ENCODE results near the gene RYK. TPM values are rescaled to one million over a fixed set of nuclear protein-coding genes. Genes with fewer than 3 reads are reported as not detected.

Gene RYK
- total RNA-seq, 1 experiment from 2014 or later = 55.2 TPM

DNA sequence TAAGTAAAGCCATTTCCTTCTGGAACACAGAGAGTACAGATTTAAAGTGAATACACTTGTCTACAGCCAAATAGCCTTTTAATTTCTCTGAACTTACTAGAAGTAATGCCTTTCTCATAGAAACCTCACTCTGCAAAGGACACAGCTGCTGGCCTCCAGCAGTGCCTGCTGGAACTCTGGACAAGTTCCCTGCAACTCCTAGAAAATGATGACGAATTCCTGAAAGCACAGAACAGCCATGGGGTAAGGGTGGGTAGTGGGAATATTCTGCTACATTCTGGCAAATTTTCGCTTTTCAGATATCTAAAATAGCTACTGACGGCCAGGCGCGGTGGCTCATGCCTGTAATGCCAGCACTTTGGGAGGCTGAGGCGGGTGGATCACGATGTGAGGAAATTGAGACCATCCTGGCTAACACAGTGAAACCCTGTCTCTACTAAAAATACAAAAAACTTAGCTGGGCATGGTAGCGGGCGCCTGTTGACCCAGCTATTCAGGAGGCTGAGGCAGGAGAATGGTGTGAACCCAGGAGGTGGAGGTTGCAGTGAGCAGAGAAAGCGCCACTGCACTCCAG, 34.4 kb downstream of the RYK start:
- ATAC-seq (no peak), DNase-seq (ENCODE audit: low read depth, low spot score) (no peak)
- Histone ChIP-seq H3K36me3 (ENCODE audit: control insufficient read depth in 1 of 2, insufficient read depth in 2 of 2, low read length in 2 of 2) (no peaks in the 10 kb centered on the region; a peak in 1 of 4 replicates), H3K27ac (ENCODE audit: low read depth, low read length) (no peak overlapping the region), H3K79me2 (ENCODE audit: insufficient read depth, low read length) (peaks cover 48% of the 10 kb centered on the region), H3K9me2 (ENCODE audit: insufficient read depth) (no peaks in the 10 kb centered on the region), H3K4me1 (ENCODE audit: control insufficient read depth in 1 of 2, insufficient read depth in 2 of 2, low read length in 2 of 2) (no peaks in the 10 kb centered on the region), H2AFZ (ENCODE audit: low read depth, low read length, poor library complexity, severe bottlenecking) (no peak overlapping the region), H3K9me3 (ENCODE audit: control insufficient read depth in 1 of 2, insufficient read depth in 1 of 2, low read depth in 1 of 2, low read length in 2 of 2) (no peaks in the 10 kb centered on the region), H3K27me3 (ENCODE audit: insufficient read depth, low read length) (no peaks in the 10 kb centered on the region), H3K9ac (ENCODE audit: low read length) (no peak overlapping the region), H3K4me3 (replicated peaks in 1 of 2; ENCODE audit: low read depth in 1 of 2, low read length in 2 of 2) (no peak overlapping the region), H4K20me1 (ENCODE audit: insufficient read depth) (no peaks in the 10 kb centered on the region), H3K4me2 (ENCODE audit: low read length) (no peak overlapping the region)
- ChIA-PET POLR2A (no interaction called here), CTCF (no interaction called here), RAD21 (ENCODE audit: low non-redundant PET in 1 of 2, low total read pairs in 2 of 2, uncharacterized antibody in 2 of 2, unreplicated experiment in 2 of 2) (no interaction called here)
- intact Hi-C loops (cut with micrococcal nuclease) = loop anchor here (10.0 kb wide), 2 partner anchors 159 to 1491 kb away; partner anchors contain the start of genes AMOTL2 and NPHP3
- TF ChIP-seq RAD21 (IDR thresholded peaks at IDR 0.05; ENCODE audit: low read depth) = no peak
- no TSS peak for BruUV-seq (replicated peaks)

GRCh38 chr3:134214239-134214638, 36.4 kb downstream of the RYK start:
- H3K27me3 ChIP-seq (ENCODE audit: insufficient read depth, low read length) = no peaks in the 10 kb centered on the region
- no peak overlapping the region for H3K4me2 ChIP-seq (ENCODE audit: low read length)
- peaks cover 41% of the 10 kb centered on the region; the same call in 1 of the 2 replicates for H3K79me2 ChIP-seq (ENCODE audit: insufficient read depth, low read length)
- intact Hi-C loops (cut with micrococcal nuclease) = loop anchor here (5.0 to 10.0 kb wide), 3 partner anchors 83 to 1489 kb away; partner anchors contain the start of genes AMOTL2 and NPHP3
- ChIA-PET RAD21 (ENCODE audit: low non-redundant PET in 1 of 2, low total read pairs in 2 of 2, uncharacterized antibody in 2 of 2, unreplicated experiment in 2 of 2) (no interaction called here), POLR2A (no interaction called here), CTCF (interaction anchor here (0.6 to 3.2 kb wide), 3 partner anchors 11 to 266 kb away, joined by 4 to 24 read pairs (median 6); no protein-coding TSS in a partner anchor)
- no peak overlapping the region for H3K4me3 ChIP-seq (replicated peaks in 1 of 2; ENCODE audit: low read depth in 1 of 2, low read length in 2 of 2)
- H3K36me3 ChIP-seq (ENCODE audit: control insufficient read depth in 1 of 2, insufficient read depth in 2 of 2, low read length in 2 of 2) = peaks cover 3 to 10% of the 10 kb centered on the region in 2 experiments; a peak in 1 of 4 replicates
- BruUV-seq (replicated peaks) = no TSS peak
- H3K4me1 ChIP-seq (ENCODE audit: control insufficient read depth in 1 of 2, insufficient read depth in 2 of 2, low read length in 2 of 2) = no peaks in the 10 kb centered on the region
- no peak overlapping the region for H3K27ac ChIP-seq (ENCODE audit: low read depth, low read length)
- no peak for DNase-seq (ENCODE audit: low read depth, low spot score)
- ATAC-seq = no peak
- no peaks in the 10 kb centered on the region for H3K9me3 ChIP-seq (ENCODE audit: control insufficient read depth in 1 of 2, insufficient read depth in 1 of 2, low read depth in 1 of 2, low read length in 2 of 2)
- TF ChIP-seq EGR1 (IDR thresholded peaks at IDR 0.05; ENCODE audit: low read depth) (no peak), SRF (IDR thresholded peaks at IDR 0.05; ENCODE audit: low read depth) (no peak), ZFX (IDR thresholded peaks at IDR 0.05) (no peak), POLR2A (IDR thresholded peaks at IDR 0.05; ENCODE audit: borderline replicate concordance, extremely low read depth, insufficient read depth, insufficient read length) (no peak), CTCF (IDR thresholded peaks at IDR 0.05 in 2 of 3, conservative IDR thresholded peaks at IDR 0.05 in 1 of 3; ENCODE audit: borderline replicate concordance in 1 of 3, insufficient read depth in 1 of 3, low read depth in 2 of 3, low read length in 2 of 3) (no peak), POLR2AphosphoS5 (IDR thresholded peaks at IDR 0.05; ENCODE audit: low read depth, low read length) (no peak), ELF1 (IDR thresholded peaks at IDR 0.05; ENCODE audit: borderline replicate concordance, low read depth) (no peak), EZH2phosphoT487 (IDR thresholded peaks at IDR 0.05; ENCODE audit: borderline replicate concordance) (no peak), EZH2 (IDR thresholded peaks at IDR 0.05) (no peak), TCF7L2 (IDR thresholded peaks at IDR 0.05; ENCODE audit: borderline replicate concordance, extremely low read depth, insufficient read depth, insufficient read length) (no peak), YY1 (IDR thresholded peaks at IDR 0.05; ENCODE audit: extremely low read depth, insufficient replicate concordance, low read depth, low read length) (no peak), JUND (IDR thresholded peaks at IDR 0.05) (no peak), SP1 (IDR thresholded peaks at IDR 0.05; ENCODE audit: low read depth) (no peak), RAD21 (IDR thresholded peaks at IDR 0.05; ENCODE audit: low read depth) (no peak)
- TF ChIP-seq, protein P1, sequence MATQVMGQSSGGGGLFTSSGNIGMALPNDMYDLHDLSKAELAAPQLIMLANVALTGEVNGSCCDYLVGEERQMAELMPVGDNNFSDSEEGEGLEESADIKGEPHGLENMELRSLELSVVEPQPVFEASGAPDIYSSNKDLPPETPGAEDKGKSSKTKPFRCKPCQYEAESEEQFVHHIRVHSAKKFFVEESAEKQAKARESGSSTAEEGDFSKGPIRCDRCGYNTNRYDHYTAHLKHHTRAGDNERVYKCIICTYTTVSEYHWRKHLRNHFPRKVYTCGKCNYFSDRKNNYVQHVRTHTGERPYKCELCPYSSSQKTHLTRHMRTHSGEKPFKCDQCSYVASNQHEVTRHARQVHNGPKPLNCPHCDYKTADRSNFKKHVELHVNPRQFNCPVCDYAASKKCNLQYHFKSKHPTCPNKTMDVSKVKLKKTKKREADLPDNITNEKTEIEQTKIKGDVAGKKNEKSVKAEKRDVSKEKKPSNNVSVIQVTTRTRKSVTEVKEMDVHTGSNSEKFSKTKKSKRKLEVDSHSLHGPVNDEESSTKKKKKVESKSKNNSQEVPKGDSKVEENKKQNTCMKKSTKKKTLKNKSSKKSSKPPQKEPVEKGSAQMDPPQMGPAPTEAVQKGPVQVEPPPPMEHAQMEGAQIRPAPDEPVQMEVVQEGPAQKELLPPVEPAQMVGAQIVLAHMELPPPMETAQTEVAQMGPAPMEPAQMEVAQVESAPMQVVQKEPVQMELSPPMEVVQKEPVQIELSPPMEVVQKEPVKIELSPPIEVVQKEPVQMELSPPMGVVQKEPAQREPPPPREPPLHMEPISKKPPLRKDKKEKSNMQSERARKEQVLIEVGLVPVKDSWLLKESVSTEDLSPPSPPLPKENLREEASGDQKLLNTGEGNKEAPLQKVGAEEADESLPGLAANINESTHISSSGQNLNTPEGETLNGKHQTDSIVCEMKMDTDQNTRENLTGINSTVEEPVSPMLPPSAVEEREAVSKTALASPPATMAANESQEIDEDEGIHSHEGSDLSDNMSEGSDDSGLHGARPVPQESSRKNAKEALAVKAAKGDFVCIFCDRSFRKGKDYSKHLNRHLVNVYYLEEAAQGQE (IDR thresholded peaks at IDR 0.05; ENCODE audit: low read depth) = no peak
- H3K9me2 ChIP-seq (ENCODE audit: insufficient read depth) = no peaks in the 10 kb centered on the region
- no peak overlapping the region for H3K9ac ChIP-seq (ENCODE audit: low read length)
- no peak overlapping the region for H2AFZ ChIP-seq (ENCODE audit: low read depth, low read length, poor library complexity, severe bottlenecking)
- H4K20me1 ChIP-seq (ENCODE audit: insufficient read depth) = no peaks in the 10 kb centered on the region

Data from HCT116 (cell line).